ENCODE data around the gene NCAPD3.
"Not testable (repeated sequence)": the region's sequence is repeated elsewhere in the genome, so short reads cannot be mapped to it uniquely, and the experiment has no call there.

The NCAPD3 gene, protein sequence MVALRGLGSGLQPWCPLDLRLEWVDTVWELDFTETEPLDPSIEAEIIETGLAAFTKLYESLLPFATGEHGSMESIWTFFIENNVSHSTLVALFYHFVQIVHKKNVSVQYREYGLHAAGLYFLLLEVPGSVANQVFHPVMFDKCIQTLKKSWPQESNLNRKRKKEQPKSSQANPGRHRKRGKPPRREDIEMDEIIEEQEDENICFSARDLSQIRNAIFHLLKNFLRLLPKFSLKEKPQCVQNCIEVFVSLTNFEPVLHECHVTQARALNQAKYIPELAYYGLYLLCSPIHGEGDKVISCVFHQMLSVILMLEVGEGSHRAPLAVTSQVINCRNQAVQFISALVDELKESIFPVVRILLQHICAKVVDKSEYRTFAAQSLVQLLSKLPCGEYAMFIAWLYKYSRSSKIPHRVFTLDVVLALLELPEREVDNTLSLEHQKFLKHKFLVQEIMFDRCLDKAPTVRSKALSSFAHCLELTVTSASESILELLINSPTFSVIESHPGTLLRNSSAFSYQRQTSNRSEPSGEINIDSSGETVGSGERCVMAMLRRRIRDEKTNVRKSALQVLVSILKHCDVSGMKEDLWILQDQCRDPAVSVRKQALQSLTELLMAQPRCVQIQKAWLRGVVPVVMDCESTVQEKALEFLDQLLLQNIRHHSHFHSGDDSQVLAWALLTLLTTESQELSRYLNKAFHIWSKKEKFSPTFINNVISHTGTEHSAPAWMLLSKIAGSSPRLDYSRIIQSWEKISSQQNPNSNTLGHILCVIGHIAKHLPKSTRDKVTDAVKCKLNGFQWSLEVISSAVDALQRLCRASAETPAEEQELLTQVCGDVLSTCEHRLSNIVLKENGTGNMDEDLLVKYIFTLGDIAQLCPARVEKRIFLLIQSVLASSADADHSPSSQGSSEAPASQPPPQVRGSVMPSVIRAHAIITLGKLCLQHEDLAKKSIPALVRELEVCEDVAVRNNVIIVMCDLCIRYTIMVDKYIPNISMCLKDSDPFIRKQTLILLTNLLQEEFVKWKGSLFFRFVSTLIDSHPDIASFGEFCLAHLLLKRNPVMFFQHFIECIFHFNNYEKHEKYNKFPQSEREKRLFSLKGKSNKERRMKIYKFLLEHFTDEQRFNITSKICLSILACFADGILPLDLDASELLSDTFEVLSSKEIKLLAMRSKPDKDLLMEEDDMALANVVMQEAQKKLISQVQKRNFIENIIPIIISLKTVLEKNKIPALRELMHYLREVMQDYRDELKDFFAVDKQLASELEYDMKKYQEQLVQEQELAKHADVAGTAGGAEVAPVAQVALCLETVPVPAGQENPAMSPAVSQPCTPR (N-terminal part only)

GRCh38 chr11:134223836-134224709 is at the start of gene NCAPD3, which contains the start of gene VPS26B:
Gene NCAPD3, minus strand, starts transcription at chr11:134223967. Its CDS starts 41 bp downstream, at chr11:134223926.
Gene VPS26B, plus strand, starts transcription at chr11:134224671. Its CDS starts 452 bp downstream, at chr11:134225123.
- peak; percentile 93 for DNase-seq (ENCODE audit: low spot score)

DNA sequence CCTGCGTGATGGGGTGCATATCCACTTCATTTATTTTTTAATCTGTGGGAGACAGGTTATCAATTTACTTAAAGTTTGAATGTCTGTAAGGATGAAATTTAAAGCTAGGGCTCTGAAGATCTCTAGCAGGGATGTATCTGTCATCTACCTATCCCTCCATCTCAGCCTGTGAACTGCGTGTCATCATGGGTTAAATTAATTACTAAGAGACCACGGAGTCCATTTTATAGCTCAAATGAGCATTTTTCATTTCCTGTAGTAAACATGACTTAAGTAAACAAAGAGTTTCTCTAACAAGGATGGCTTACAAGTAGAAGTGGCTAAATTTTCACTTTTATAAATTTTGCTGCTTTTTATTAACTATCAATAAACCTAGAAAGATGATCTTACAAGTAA is 49.5 kb upstream of the NCAPD3 start:
- no peak for DNase-seq (ENCODE audit: low spot score)

DNA sequence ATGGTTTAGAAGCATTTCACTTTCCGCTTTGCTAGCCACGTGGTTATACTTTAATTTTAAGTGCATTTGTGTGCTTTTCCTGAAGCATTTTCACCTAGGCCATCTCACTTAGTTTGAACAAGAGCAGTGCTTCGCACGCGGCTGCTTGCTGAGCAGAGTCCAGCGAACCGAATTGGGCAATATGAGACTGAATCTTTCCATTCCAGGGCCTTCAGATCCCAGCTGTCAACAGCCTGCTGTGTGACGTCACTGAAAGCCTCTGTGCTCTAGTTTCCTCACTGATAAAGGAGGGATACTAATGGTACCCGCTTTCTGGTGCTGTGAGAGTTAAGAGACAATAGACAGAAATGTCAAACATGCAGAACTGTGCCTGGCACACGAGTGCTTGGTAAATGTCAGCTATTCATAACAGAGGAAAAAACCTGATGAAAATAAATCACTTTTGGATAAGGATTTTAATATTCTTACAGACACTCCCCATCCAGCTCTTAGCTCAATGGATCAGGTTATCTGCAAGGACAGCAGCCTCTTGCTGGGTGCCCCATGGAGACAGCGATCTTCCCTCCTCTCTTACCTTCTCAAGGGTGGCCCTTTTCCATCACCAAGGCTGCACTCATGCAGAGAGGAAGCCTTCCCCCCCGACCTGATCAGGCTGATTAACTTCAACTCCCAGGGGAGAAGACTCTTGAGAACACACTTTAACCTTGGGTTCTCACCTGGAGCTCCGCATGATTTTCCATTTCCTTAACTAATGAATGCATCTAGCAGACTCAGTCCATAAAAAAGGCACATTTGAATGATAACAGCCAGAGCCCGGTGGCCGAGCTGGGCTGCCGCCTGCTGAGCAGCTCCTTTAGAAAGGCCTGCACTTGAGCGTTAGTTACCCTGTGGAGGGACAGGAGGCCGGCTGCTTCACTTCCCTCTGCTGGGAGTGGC is 48.9 kb upstream of the NCAPD3 start:
- no peak for DNase-seq (ENCODE audit: low spot score)

DNA sequence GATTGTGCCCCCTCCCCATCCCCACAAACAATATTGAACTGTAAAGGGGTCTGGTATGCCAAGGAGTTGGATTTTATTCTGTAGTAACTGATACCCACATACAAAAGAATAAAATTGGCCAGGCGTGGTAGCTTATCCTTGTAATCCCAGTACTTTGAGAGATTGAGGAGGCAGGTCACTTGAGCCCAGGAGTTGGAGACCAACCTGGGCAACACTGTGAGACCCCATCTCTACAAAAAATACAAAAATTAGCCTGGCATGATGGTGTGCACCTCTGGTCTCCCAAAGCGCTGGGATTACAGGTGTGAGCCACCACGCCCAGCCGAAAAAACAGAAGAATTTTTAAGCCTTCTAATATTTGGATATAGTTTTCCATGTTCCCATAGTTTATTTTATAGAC is 48.2 kb upstream of the NCAPD3 start:
- no peak for DNase-seq (ENCODE audit: low spot score)

DNA sequence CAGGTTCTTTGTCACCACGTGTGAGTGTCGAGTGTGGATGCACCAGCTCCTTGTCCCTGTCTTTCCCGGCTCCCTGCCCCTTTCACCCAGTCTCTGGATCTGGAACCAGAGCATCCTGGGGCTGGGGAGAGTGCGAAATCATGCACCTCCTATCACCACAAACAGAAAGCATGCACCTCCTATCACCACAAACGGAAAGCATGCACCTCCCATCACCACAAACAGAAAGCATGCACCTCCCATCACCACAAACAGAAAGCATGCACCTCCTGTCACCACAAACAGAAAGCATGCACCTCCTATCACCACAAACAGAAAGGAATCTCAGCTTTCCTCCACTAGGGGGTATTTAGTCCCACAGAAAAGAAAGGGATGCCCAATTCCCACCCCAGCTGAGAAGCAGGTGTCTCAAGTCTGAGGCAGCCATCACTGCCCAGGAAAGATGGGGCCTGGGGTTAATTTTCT is 46.5 kb upstream of the NCAPD3 start:
- peak; percentile 70 for DNase-seq (ENCODE audit: low spot score)

- DNase-seq (ENCODE audit: low spot score) = no peak
Measured at GRCh38 chr11:134267966-134268365, 44.2 kb upstream of the NCAPD3 start.

GRCh38 chr11:134267461-134267860 is 43.7 kb upstream of the NCAPD3 start:
- no peak for DNase-seq (ENCODE audit: low spot score)

DNA sequence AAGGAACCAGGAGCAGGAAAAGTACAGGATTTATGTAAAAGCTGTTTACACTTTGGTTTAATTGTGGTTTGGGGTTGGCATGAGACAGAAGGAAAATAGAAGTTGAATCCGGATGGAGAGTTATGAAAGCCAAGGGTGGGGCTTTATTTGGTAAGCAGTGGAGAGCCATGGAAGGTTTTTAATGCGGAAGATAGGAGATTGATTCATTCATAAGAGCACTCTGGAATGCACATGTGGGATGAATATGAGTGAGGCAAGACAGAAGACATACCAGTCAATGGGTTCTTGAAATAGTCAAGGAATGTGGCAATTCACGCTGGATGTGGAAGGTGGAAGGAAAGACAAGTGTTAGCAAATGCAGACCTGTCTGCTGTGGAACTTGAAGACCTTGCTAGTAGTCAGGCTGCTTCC is 43.1 kb upstream of the NCAPD3 start:
- DNase-seq (ENCODE audit: low spot score) = peak; percentile 85

DNA sequence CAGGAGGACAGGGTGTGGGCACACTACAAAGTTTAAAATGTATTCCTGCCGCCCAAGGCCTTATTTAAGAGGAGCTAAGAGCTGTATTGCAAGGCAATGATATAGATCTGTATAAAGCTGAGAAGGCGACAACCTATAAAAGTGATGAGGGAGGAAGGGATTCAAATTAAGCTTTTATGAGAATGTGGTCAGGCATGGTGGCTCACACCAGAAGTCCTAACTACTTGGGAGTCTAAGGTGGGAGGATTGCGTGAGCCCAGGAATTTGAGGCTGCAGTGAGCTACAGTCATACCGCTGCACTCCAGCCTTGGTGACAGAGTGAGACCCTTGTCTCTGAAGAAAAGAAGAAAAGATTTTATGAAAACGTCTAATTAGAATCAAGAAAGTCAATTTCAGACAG is 42.7 kb upstream of the NCAPD3 start:
- peak; percentile 33 for DNase-seq (ENCODE audit: low spot score)

DNA sequence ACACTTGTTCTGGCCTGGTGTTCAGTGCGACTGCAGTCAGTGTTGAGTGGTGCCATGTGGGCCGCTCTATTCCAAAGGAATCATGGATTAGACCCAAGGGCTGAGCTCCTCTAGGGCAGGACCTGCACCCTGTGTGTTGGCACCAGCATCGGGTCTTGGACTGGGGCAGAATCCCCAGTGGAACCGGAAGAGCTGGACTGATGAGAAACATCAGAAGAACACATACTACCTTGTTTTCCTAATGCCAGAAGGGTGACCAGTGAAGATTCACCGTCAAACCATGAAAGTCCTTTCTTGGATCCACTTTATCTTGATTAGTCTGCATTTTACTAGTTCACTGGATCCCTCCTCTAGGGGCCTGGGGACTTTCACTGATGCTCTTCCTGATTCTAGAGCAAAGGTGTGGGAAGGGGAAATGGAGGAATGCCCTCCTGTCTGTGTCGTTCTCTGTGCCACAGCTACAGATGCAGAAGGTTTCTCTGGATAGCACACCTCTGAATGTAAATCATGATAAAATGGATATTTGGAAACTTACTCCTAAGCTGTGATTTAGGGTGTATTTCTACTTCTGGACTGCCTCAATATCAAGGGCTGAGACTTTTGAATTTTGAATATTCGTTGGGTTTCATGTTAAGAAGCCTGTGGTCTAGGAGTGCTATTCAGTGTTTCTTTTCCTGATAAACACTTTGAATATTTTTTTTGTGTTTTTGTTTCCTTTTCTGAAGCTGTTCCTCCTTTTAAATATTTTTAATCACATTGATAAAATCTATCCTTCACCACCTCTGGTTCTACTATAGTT is 41.4 kb upstream of the NCAPD3 start:
- no peak for DNase-seq (ENCODE audit: low spot score)

DNA sequence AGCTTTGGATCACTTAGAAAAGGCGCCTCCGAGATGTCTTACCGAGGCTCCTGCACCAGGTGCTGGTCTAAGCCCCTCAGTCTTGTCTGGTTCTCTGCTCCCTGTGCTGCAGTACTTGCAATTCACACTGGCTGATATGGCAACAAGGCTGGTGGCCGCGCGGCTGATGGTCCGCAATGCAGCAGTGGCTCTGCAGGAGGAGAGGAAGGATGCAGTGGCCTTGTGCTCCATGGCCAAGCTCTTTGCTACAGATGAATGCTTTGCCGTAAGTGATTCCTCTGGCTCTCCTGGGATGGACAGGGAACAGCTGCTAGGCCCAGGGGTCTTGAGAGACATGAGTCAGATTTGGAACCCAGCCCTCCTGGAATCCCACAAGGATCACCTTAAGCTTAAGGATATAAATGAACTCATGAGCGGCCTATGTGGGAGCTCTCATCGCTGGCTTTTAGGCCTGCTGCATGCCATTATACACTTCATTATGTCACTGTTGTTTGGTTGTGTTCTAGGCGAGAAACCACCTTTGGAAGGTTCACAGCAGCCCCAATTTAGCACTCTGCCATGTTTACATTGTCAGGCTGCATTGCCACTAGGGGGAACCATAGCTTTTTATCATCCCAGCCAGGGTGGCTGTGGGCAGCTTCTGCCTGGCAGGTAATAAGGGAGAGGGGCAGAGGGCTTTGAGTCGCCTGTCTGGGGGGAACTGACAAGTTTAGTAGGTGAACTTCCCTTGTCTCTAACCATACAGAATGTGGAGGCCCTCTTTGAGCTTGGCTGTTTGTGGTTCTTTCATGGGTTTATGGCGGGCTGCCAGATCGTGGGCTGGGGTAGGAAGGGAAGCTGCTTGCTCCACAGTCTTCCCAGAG is 38.1 kb upstream of the NCAPD3 start:
- no peak for DNase-seq (ENCODE audit: low spot score)

DNA sequence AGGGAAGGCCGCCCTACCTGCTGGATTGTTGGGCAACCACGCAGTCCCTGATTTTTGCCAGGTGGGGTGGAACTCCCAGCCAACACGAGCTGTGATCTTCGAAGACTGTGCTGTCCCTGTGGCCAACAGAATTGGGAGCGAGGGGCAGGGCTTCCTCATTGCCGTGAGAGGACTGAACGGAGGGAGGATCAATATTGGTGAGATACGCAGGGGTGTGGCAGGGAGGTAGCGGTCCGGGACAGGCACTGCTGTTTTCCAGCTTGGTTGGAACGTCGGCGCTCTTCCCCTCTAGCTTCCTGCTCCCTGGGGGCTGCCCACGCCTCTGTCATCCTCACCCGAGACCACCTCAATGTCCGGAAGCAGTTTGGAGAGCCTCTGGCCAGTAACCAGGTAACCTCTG is 37.2 kb upstream of the NCAPD3 start:
- no peak for DNase-seq (ENCODE audit: low spot score)

- no peak for DNase-seq (ENCODE audit: low spot score)
Measured at GRCh38 chr11:134260503-134260902, 36.7 kb upstream of the NCAPD3 start.

DNA sequence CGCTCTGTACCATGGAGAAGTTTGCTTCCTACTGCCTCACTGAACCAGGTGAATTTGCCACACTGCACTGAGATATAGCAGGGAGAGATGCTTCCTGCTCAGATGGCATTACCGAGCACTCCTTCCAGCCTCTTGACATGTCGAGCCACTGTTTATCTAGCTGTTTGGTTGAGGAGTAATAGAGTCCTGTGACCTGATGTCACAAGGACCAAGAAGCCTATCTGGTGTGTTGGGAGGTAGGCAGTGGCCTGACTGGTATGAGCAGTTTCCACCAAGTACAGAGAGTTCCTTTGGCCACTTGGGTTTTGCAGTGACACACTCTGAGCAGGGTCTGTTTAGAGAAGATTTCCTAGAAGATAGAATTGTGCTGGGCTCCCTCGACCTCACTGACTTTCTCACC is 34.8 kb upstream of the NCAPD3 start:
- DNase-seq (ENCODE audit: low spot score) = no peak

DNA sequence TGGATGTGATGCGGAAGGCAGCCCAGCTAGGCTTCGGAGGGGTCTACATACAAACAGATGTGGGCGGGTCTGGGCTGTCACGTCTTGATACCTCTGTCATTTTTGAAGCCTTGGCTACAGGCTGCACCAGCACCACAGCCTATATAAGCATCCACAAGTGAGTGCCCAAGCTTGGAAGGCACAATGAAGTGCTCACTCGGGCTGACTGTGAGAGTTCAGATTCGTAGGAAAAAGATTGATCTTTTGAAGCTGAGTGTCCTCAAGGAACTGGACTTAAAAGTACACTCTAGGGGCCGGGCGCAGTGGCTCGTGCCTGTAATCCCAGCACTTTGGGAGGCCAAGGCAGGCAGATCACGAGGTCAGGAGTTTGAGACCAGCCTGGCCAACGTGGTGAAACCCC is 33.3 kb upstream of the NCAPD3 start:
- no peak for DNase-seq (ENCODE audit: low spot score)

DNA sequence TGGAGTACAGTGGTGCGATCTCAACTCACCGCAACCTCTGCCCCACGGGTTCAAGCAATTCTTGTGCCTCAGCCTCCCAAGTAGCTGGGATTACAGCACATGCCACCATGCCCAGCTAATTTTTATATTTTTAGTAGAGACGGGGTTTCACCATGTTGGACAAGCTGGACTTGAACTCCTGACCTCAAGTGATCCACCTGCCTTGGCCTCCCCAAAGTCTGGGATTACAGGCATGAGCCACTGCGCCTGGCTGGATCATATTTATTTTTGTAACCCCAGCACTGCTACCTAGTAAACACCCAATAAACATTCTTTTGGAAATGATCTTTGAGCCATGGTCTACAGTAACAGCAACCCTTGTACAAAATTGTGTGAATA is 31.4 kb upstream of the NCAPD3 start:
- not testable (repeated sequence) for DNase-seq (ENCODE audit: low spot score)

DNA sequence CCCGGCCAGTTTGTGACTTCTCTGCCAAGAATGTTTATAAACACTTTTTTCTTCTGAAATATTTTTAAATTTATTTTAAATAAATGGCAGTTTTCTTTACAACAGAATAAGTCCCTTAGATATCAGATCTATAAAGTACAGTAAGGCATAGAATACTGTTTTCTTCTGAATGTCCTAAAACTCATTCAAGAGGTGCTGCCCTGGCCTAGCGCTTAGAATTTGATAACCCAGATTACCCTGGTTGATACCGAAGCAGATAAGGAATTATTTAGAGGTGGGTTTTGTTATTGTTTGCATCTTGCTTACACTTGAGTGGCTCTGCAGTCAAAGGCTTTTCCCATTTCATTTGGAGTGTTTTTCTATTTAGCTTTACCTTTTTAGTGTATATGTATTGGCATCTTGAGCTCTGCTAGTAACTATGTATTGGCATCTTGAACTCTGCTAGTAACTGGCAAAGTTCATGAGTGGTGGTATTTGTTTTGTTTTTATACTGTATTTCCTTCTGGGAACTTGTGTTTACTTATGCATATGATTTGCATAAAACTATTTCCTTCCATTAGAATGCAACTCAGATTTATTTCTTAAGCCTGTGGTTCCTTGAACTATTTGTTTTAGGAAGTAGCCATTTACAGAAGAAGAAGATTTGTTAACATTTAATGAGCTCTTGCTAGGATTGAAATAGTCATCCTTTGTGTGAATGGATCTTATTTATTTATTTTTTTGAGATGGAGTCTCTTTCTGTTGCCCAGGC is 30.8 kb upstream of the NCAPD3 start:
- no peak for DNase-seq (ENCODE audit: low spot score)

Measured in SW480 (cell line).